GM12878 (cell line): Measurements from ENCODE around the gene STON1. TPM values are rescaled to one million over a fixed set of nuclear protein-coding genes. Genes with fewer than 3 reads are reported as not detected.

ENCODE experiments used
- ATAC-seq: fragments of 200-7000 bp; cut with Tn5 transposase; 3 replicates; pipeline ENCODE4 v1.9.1; 2020; ENCODE audit warnings: mild to moderate bottlenecking, moderate library complexity
- BruUV-seq: library from RNA; stranded (reverse); fragments of 400-500 nt; replicated peaks from 2 replicates; lab custom pipeline; 2021; lab: Mats Ljungman, UMichigan
- CTCF ChIA-PET: fragments of 300-600 bp; sonication (Branson Sonifier 250); formaldehyde crosslinking; extraction: SDS; loops from one replicate; lab custom pipeline; 2021; ENCODE audit warnings: inconsistent platforms; lab: Yijun Ruan, JAX
- POLR2A ChIA-PET: fragments of 350-600 bp; formaldehyde crosslinking; extraction: SDS; loops from one replicate; lab custom pipeline; 2021; ENCODE audit warnings: inconsistent platforms; lab: Charles Lee
- RAD21 ChIA-PET: fragments of 300-600 bp; sonication (Branson Sonifier 250); formaldehyde crosslinking; loops from one replicate; lab custom pipeline; 2023; ENCODE audit warnings: antibody characterized with exemption; ENCODE audit not compliant: unreplicated experiment; lab: Charles Lee
- SMC1A ChIA-PET: fragments of 300-600 bp; sonication (Branson Sonifier 250); formaldehyde crosslinking; loops from one replicate; lab custom pipeline; 2023; ENCODE audit not compliant: unreplicated experiment, uncharacterized antibody; lab: Charles Lee
- DNase-seq: peaks from one replicate; pipeline ENCODE4 v3.0.0-alpha.2; 2011; ENCODE audit warnings: low read depth, low spot score
- FAIRE-seq: peaks from 3 replicates; lab custom pipeline; 2011; peaks lifted over from hg19 to GRCh38; lab: Jason Lieb, UNC
- H2AFZ ChIP-seq: 2 replicates; pipeline ENCODE4 v1.6.0; 2011; ENCODE audit warnings: low read depth, low read length, control low read depth; ENCODE audit not compliant: control insufficient read depth
- H3K27ac ChIP-seq: 2 replicates; pipeline ENCODE4 v1.5.1; 2011; ENCODE audit warnings: control low read depth; ENCODE audit not compliant: control insufficient read depth, insufficient read depth
- H3K27me3 ChIP-seq, 2 experiments: replicated peaks in 1 of 2; 2 replicates each; pipeline versions ENCODE4 v1.6.0 to v1.6.1; 2011; ENCODE audit warnings: low read length in 1 of 2; ENCODE audit not compliant: control insufficient read depth in 2 of 2, insufficient read depth in 2 of 2
- H3K36me3 ChIP-seq, 2 experiments: 2 replicates each; pipeline ENCODE4 v1.5.1; 2011; ENCODE audit warnings: low read length in 1 of 2; ENCODE audit not compliant: control insufficient read depth in 2 of 2, insufficient read depth in 2 of 2
- H3K4me1 ChIP-seq: 2 replicates; pipeline ENCODE4 v1.6.1; 2011; ENCODE audit warnings: mild to moderate bottlenecking, low read length, moderate library complexity, mixed read lengths; ENCODE audit not compliant: control insufficient read depth, insufficient read depth
- H3K4me2 ChIP-seq: 2 replicates; pipeline ENCODE4 v1.6.0; 2011; ENCODE audit warnings: control low read depth; ENCODE audit not compliant: control insufficient read depth, insufficient read depth
- H3K4me3 ChIP-seq: fragments of 200-600 bp; sonication (generic); 2 replicates; pipeline ENCODE4 v1.5.1; 2016
- H3K79me2 ChIP-seq: 2 replicates; pipeline ENCODE4 v1.6.0; 2011; ENCODE audit warnings: low read length; ENCODE audit not compliant: control insufficient read depth, insufficient read depth
- H3K9ac ChIP-seq: 2 replicates; pipeline ENCODE4 v1.8.0; 2011; ENCODE audit warnings: low read length, control low read depth, mixed read lengths; ENCODE audit not compliant: control insufficient read depth, insufficient read depth
- H3K9me3 ChIP-seq: replicated peaks from 3 replicates; pipeline ENCODE4 v1.5.1; 2011; ENCODE audit warnings: mild to moderate bottlenecking, low read length; ENCODE audit not compliant: control insufficient read depth, insufficient read depth
- H4K20me1 ChIP-seq: 2 replicates; pipeline ENCODE4 v1.6.0; 2011; ENCODE audit not compliant: control insufficient read depth, insufficient read depth
- CREB1 ChIP-seq: IDR thresholded peaks from 2 replicates; pipeline ENCODE4 v1.6.1; 2012; ENCODE audit warnings: low read depth, mild to moderate bottlenecking, inconsistent platforms
- CTCF ChIP-seq, 3 experiments: IDR thresholded peaks in 2 of 3; conservative IDR thresholded peaks in 1 of 3; 2 replicates each; pipeline ENCODE4 v1.5.1; 2011; ENCODE audit warnings: low read depth in 3 of 3, low read length in 3 of 3, mild to moderate bottlenecking in 3 of 3, control low read depth in 2 of 3, moderate library complexity in 2 of 3, inconsistent platforms in 1 of 3, mixed read lengths in 1 of 3; ENCODE audit not compliant: control insufficient read depth in 2 of 3, insufficient read depth in 1 of 3; ENCODE audit errors: extremely low read depth in 1 of 3
- DPF2 ChIP-seq: fragments of 450-650 bp; IDR thresholded peaks from 2 replicates; pipeline ENCODE4 v1.6.1; 2017; ENCODE audit warnings: mild to moderate bottlenecking
- FOXM1 ChIP-seq: IDR thresholded peaks from 2 replicates; pipeline ENCODE4 v1.6.1; 2012; ENCODE audit warnings: low read depth, mild to moderate bottlenecking, inconsistent platforms, low read length, moderate library complexity
- IKZF2 ChIP-seq, 2 experiments: fragments of 450-650 bp; IDR thresholded peaks; 2 replicates each; pipeline ENCODE4 v1.6.1; 2017; ENCODE audit warnings: mild to moderate bottlenecking in 2 of 2, moderate library complexity in 2 of 2
- MEF2B ChIP-seq: fragments of 450-650 bp; IDR thresholded peaks from 2 replicates; pipeline ENCODE4 v1.6.1; 2018; ENCODE audit warnings: mild to moderate bottlenecking, moderate library complexity; ENCODE audit not compliant: partially characterized antibody, poor library complexity, severe bottlenecking
- MXI1 ChIP-seq: fragments of 150-350 bp; IDR thresholded peaks from 2 replicates; pipeline ENCODE4 v1.6.1; 2011; ENCODE audit warnings: low read depth, mild to moderate bottlenecking, inconsistent platforms, low read length, improper control_type of control experiment
- NFXL1 ChIP-seq: fragments of 450-650 bp; IDR thresholded peaks from 2 replicates; pipeline ENCODE4 v1.6.1; 2017; ENCODE audit warnings: antibody characterized with exemption, mild to moderate bottlenecking, borderline replicate concordance
- NR2C2 ChIP-seq: IDR thresholded peaks from 2 replicates; pipeline ENCODE4 v1.6.1; 2011; ENCODE audit warnings: borderline replicate concordance, low read depth; ENCODE audit not compliant: control insufficient read depth, insufficient read length
- PAX5 ChIP-seq: IDR thresholded peaks from 2 replicates; pipeline ENCODE4 v1.6.1; 2011; ENCODE audit warnings: low read depth, low read length, borderline replicate concordance
- RBBP5 ChIP-seq: fragments of 200-600 bp; sonication (generic); conservative IDR thresholded peaks from 2 replicates; pipeline ENCODE4 v1.6.1; 2016
- SPI1 ChIP-seq: IDR thresholded peaks from 2 replicates; pipeline ENCODE4 v1.6.1; 2011; ENCODE audit warnings: low read depth, mild to moderate bottlenecking, low read length, moderate library complexity, borderline replicate concordance; ENCODE audit not compliant: insufficient read depth
- SREBF2 ChIP-seq: IDR thresholded peaks from 2 replicates; pipeline ENCODE4 v1.6.1; 2012; ENCODE audit warnings: mild to moderate bottlenecking, low read length
- SUZ12 ChIP-seq: fragments of 200-600 bp; sonication (generic); IDR thresholded peaks from one replicate; pipeline ENCODE4 v1.6.1; 2018; ENCODE audit warnings: antibody characterized with exemption, mild to moderate bottlenecking; ENCODE audit not compliant: unreplicated experiment
- TARDBP ChIP-seq: IDR thresholded peaks from 2 replicates; pipeline ENCODE4 v1.6.1; 2016; ENCODE audit warnings: borderline replicate concordance
- USF1 ChIP-seq: IDR thresholded peaks from 2 replicates; pipeline ENCODE4 v1.6.1; 2011; ENCODE audit warnings: borderline replicate concordance, low read depth, mild to moderate bottlenecking, moderate library complexity, mixed read lengths, low read length; ENCODE audit not compliant: insufficient read depth; ENCODE audit errors: extremely low read length
- YY1 ChIP-seq: IDR thresholded peaks from 2 replicates; pipeline ENCODE4 v1.6.1; 2011; ENCODE audit warnings: low read depth, mild to moderate bottlenecking, low read length
- ZNF207 ChIP-seq: fragments of 450-650 bp; IDR thresholded peaks from 2 replicates; pipeline ENCODE4 v1.6.1; 2014; ENCODE audit warnings: antibody characterized with exemption, mild to moderate bottlenecking, borderline replicate concordance
- ZSCAN29 ChIP-seq: fragments of 450-650 bp; IDR thresholded peaks from 2 replicates; pipeline ENCODE4 v1.6.1; 2017; ENCODE audit warnings: mild to moderate bottlenecking, moderate library complexity
- WGBS: methylation state at CpG from one replicate; pipeline ENCODE4 v1.1.6; 2016; ENCODE audit warnings: low lambda C conversion rate; ENCODE audit not compliant: insufficient replicate concordance, insufficient coverage; ENCODE audit errors: missing lambda C conversion rate; 5-methylcytosine and 5-hydroxymethylcytosine counted together
- in situ Hi-C: fragments of 300-500 bp; cut with MboI; formaldehyde crosslinking; loops from 9 replicates; pipeline ENCODE4 v1.14.3; 2018; ENCODE audit warnings: mixed read lengths
- intact Hi-C: fragments of 100-400 bp; cut with micrococcal nuclease; formaldehyde crosslinking; loops from one replicate; pipeline ENCODE4 v1.14.2; 2022; ENCODE audit not compliant: unreplicated experiment
- polyA plus RNA-seq, 11 experiments: library from polyadenylated mRNA; depleted of rRNA in 4 of 11; unstranded in 6 of 11; stranded (reverse) in 5 of 11; fragments of >200 nt; fragmentation: Nextera tagmentation in 4 of 11; fragmentation: Illumina TruSeq in 1 of 11; extraction: Ambion mirVana in 4 of 11; extraction: Trizol in 1 of 11; gene quantifications; 1 replicate in 1 of 11; 2 replicates in 10 of 11; pipeline versions ENCODE4 v1.2.1 to v1.2.3, GENCODE V29; 2011 to 2016; ENCODE audit warnings: inconsistent platforms in 2 of 11, missing spikeins in 2 of 11, low read depth in 1 of 11
- total RNA-seq, 4 experiments: library from RNA; depleted of rRNA in 3 of 4; stranded (reverse); fragments of >200 nt in 3 of 4; fragmentation: Illumina TruSeq in 1 of 4; extraction: Trizol in 1 of 4; gene quantifications; 2 replicates each; pipeline versions ENCODE4 v1.2.1 to v1.2.3, GENCODE V29; 2013 to 2021
- TF ChIP-seq, protein P1 (sequence below): fragments of 450-650 bp; IDR thresholded peaks from 2 replicates; pipeline ENCODE4 v1.6.1; 2016; ENCODE audit warnings: mild to moderate bottlenecking, moderate library complexity, borderline replicate concordance

Gene STON1
- total and polyA plus RNA-seq, 10 of the 15 experiments (the other 5 are each of a cell fraction or from before 2014, with no cell fraction given) = 0.11 to 0.90 (median 0.22) TPM; not detected in 2

DNA sequence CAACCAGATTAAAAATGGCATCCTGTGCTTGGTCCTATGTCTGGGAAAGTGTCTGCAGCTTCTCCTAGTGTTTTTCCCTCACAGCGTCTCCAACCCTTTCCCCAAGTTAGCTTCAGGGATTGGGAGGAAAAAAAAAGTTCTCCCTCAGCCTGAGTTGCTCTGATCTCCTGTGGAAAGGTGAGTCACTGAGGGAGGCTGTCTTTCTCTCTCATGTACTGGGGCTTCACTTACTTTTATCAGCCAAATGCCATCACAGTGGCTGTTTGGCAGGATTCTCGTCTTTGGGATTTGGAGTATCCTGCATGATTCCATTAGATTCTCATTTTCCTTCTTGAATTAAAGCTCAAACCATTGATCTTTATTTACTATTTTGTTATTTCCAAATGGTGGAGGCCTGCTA lies 105.8 kb downstream of the STON1 start:
- TF ChIP-seq YY1 (no peak), ZSCAN29 (no peak), USF1 (no peak), NFXL1 (no peak), SUZ12 (no peak), MXI1 (no peak), CREB1 (no peak), TARDBP (no peak), SREBF2 (no peak), DPF2 (no peak), FOXM1 (no peak), RBBP5 (no peak), MEF2B (no peak), PAX5 (no peak), IKZF2 (IDR thresholded peaks at IDR 0.05) (no peak), SPI1 (no peak), CTCF (IDR thresholded peaks at IDR 0.05 in 2 of 3, conservative IDR thresholded peaks at IDR 0.05 in 1 of 3; ENCODE audit: control insufficient read depth in 2 of 3, extremely low read depth in 1 of 3, insufficient read depth in 1 of 3, low read depth in 3 of 3, low read length in 3 of 3) (no peak), ZNF207 (no peak), NR2C2 (no peak)
- TF ChIP-seq, protein P1, sequence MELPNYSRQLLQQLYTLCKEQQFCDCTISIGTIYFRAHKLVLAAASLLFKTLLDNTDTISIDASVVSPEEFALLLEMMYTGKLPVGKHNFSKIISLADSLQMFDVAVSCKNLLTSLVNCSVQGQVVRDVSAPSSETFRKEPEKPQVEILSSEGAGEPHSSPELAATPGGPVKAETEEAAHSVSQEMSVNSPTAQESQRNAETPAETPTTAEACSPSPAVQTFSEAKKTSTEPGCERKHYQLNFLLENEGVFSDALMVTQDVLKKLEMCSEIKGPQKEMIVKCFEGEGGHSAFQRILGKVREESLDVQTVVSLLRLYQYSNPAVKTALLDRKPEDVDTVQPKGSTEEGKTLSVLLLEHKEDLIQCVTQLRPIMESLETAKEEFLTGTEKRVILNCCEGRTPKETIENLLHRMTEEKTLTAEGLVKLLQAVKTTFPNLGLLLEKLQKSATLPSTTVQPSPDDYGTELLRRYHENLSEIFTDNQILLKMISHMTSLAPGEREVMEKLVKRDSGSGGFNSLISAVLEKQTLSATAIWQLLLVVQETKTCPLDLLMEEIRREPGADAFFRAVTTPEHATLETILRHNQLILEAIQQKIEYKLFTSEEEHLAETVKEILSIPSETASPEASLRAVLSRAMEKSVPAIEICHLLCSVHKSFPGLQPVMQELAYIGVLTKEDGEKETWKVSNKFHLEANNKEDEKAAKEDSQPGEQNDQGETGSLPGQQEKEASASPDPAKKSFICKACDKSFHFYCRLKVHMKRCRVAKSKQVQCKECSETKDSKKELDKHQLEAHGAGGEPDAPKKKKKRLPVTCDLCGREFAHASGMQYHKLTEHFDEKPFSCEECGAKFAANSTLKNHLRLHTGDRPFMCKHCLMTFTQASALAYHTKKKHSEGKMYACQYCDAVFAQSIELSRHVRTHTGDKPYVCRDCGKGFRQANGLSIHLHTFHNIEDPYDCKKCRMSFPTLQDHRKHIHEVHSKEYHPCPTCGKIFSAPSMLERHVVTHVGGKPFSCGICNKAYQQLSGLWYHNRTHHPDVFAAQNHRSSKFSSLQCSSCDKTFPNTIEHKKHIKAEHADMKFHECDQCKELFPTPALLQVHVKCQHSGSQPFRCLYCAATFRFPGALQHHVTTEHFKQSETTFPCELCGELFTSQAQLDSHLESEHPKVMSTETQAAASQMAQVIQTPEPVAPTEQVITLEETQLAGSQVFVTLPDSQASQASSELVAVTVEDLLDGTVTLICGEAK = no peak
- Histone ChIP-seq H3K36me3 (no peaks in the 10 kb centered on the region), H3K27ac (no peak overlapping the region), H3K9ac (no peak overlapping the region), H3K9me3 (no peaks in the 10 kb centered on the region), H2AFZ (no peak overlapping the region), H4K20me1 (no peaks in the 10 kb centered on the region), H3K4me2 (no peak overlapping the region), H3K27me3 (no peaks in the 10 kb centered on the region; a peak in 1 of 4 replicates), H3K4me3 (no peak overlapping the region), H3K4me1 (no peaks in the 10 kb centered on the region), H3K79me2 (no peaks in the 10 kb centered on the region)
- ChIA-PET RAD21 (no interaction called here), SMC1A (interaction anchor here (1.3 kb wide), 1 partner anchor 9 kb away, joined by 3 read pairs; no protein-coding TSS in a partner anchor), CTCF (interaction anchor here (0.6 kb wide), 1 partner anchor 116 kb away, joined by 3 read pairs; no protein-coding TSS in a partner anchor), POLR2A (no interaction called here)
- no TSS peak for BruUV-seq
- no peak for DNase-seq
- WGBS = 0% methylated on average over 2 of the region's 2 CpGs
- intact Hi-C loops (no loop called here), in situ Hi-C loops (no loop called here)
- no peak for ATAC-seq
- no peak for FAIRE-seq
